BLaER1 (cell line): Measurements from ENCODE around the gene USP16.
A peak's percentile ranks its signal among the peaks of the same experiment; 100 is the strongest.

Source experiments
- H3K27ac ChIP-seq: shearing (Covaris generic); formaldehyde crosslinking; 2 replicates; pipeline ENCODE4 v1.8.1; 2022
- H3K27me3 ChIP-seq: shearing (Covaris generic); formaldehyde crosslinking; 2 replicates; pipeline ENCODE4 v1.8.1; 2022
- H3K36me3 ChIP-seq: shearing (Covaris generic); formaldehyde crosslinking; 2 replicates; pipeline ENCODE4 v1.8.1; 2022
- H3K4me1 ChIP-seq: shearing (Covaris generic); formaldehyde crosslinking; 2 replicates; pipeline ENCODE4 v1.8.1; 2022
- H3K4me2 ChIP-seq: shearing (Covaris generic); formaldehyde crosslinking; 2 replicates; pipeline ENCODE4 v1.8.1; 2022
- H3K4me3 ChIP-seq: shearing (Covaris generic); formaldehyde crosslinking; 2 replicates; pipeline ENCODE4 v1.8.1; 2022
- H3K9ac ChIP-seq: shearing (Covaris generic); formaldehyde crosslinking; 2 replicates; pipeline ENCODE4 v1.8.1; 2022
- H3K9me3 ChIP-seq: shearing (Covaris generic); formaldehyde crosslinking; 2 replicates; pipeline ENCODE4 v1.8.1; 2022
- H4K20me1 ChIP-seq: shearing (Covaris generic); formaldehyde crosslinking; 2 replicates; pipeline ENCODE4 v1.8.1; 2022
- Cebpa-rat ChIP-seq: shearing (Covaris generic); IDR thresholded peaks from 2 replicates; pipeline ENCODE4 v1.8.1; 2022

Gene USP16

DNA sequence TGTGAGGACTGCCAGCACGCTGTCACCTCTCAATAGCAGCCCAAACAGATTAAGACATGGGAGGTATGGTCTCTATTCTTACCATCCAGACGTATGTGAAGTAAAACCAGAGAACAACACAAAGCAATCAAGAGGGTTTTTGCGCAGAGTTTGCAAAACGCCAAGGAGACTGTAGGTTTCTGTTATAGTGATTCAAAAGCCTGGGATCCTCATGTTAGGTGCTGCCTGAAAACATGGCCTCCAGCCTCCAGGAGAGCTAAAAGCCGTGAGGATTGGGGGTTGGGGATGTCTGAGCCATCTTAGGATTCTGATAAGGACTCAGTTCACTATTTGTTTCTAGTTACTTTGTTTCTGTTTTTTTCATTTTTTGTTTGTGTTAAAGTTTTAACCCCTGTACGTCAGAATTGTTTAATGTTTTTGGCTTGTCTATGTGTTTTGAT is 53.2 kb downstream of the USP16 start:
- peaks cover 71% of the 10 kb centered on the region for H3K4me1 ChIP-seq
- peak overlapping the region; percentile 84 for H3K27ac ChIP-seq
- H3K27me3 ChIP-seq = no peaks in the 10 kb centered on the region
- H4K20me1 ChIP-seq = peaks cover 7% of the 10 kb centered on the region
- peak overlapping the region; percentile 79 for H3K9ac ChIP-seq
- H3K36me3 ChIP-seq = no peaks in the 10 kb centered on the region
- H3K4me3 ChIP-seq = peak overlapping the region; percentile 68
- TF ChIP-seq Cebpa-rat = no peak
- H3K9me3 ChIP-seq = no peaks in the 10 kb centered on the region; the same call in 1 of the 2 replicates
- H3K4me2 ChIP-seq = peak overlapping the region; percentile 75

DNA sequence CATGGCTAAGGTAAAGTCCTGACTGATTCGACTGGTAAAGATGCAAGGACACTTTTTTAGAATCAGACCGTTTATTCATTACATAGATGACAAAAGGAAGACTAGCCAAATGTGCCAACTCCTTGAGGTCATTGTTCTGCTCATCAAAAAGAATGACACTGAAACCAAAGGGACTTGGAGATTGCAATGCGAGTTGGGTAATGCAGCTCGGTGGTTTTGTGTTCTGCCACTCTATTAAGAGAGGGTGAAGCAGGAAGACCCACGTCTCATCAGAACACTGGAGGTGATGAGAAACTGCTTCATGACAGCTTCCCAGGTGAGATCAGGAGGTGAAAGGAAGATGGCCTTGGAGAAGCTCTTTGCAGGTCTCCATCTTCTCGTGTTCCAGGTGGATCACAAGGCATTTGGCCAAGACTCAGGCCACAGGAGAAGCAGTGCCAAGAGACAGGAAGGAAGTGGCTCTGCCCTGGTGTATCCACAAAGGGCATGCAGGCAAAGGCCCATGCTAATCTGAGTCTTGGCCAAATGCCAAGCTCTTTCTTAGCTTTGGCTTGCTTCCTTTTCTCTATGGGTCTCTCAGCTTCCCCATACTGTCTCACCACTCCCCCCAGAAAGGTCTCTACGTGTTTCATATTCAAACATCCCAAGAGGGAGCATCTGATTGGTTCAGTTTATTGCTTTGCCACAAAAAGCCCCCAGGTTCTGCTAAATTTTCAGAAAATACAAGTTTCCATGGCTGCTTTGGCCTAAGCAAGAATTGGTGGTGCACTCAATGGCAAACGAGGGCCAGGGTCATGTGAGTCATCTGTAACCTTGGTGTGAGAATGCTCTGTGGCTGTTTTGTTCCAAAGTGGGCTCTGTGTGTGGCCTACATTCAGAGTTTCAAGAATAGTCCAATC is 54.6 kb downstream of the USP16 start:
- no peaks in the 10 kb centered on the region for H4K20me1 ChIP-seq
- no peak overlapping the region for H3K4me3 ChIP-seq
- no peaks in the 10 kb centered on the region for H3K36me3 ChIP-seq
- H3K9ac ChIP-seq = no peak overlapping the region
- H3K4me1 ChIP-seq = peaks cover 68% of the 10 kb centered on the region
- H3K9me3 ChIP-seq = no peaks in the 10 kb centered on the region; the same call in 1 of the 2 replicates
- peak overlapping the region; percentile 63 for H3K27ac ChIP-seq
- H3K27me3 ChIP-seq = no peaks in the 10 kb centered on the region
- no peak for TF ChIP-seq Cebpa-rat
- H3K4me2 ChIP-seq = peak overlapping the region; percentile 70

- no peak for TF ChIP-seq Cebpa-rat
- peak overlapping the region; percentile 70 for H3K4me2 ChIP-seq
- peak overlapping the region; percentile 63 for H3K27ac ChIP-seq
Observed at GRCh38 chr21:29080454-29080941, 56.0 kb downstream of the USP16 start.

DNA sequence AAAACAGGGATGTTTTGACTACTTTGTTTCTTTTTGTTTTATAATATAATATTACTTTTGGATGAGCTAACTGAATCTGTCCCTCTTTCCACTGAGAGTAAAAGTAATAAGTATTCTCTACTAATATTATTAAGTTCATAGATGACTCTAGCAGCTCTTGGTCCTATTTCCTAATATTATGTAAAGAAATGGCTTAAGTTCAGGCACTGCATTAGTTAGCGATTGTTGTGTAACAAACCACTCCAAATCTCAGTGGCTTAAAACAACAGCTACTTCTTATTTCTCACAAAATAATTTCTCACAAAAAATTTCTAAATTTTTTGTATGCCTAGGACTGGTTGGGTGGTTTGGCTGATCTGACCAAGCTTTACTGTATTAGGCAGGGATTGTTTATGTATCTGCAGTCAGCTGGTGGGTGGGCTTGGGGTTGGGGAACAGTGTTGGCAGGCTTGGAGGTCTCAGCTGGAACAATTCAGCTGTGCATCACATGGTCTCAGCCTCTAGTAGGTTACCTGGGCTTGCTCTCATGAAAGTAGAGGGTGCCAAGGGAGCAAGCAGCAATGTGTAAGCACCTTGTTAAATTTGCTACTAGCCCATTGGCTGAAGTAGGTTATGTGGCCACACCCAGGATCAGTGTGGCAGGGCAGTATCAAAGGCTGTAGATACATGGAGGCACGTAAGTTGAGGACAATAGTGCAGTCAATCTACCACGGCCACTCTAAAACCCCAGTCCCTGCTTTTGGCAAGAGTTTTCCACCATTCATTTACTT is 57.8 kb downstream of the USP16 start:
- Histone ChIP-seq H3K9ac (no peak overlapping the region), H3K4me1 (peaks cover 49% of the 10 kb centered on the region), H3K9me3 (no peaks in the 10 kb centered on the region; the same call in 1 of the 2 replicates), H3K27ac (no peak overlapping the region), H3K4me2 (no peak overlapping the region), H3K36me3 (no peaks in the 10 kb centered on the region), H3K4me3 (no peak overlapping the region), H4K20me1 (no peaks in the 10 kb centered on the region), H3K27me3 (no peaks in the 10 kb centered on the region)
- TF ChIP-seq Cebpa-rat = no peak

More at GRCh38 chr21:29080454-29080941, 56.0 kb downstream of the USP16 start:
- Histone ChIP-seq H4K20me1 (no peaks in the 10 kb centered on the region), H3K9me3 (no peaks in the 10 kb centered on the region; the same call in 1 of the 2 replicates), H3K4me3 (peak overlapping the region; percentile 24; the same call in 1 of the 2 replicates), H3K27me3 (no peaks in the 10 kb centered on the region), H3K36me3 (no peaks in the 10 kb centered on the region), H3K4me1 (peaks cover 57% of the 10 kb centered on the region), H3K9ac (peak overlapping the region; percentile 46; the same call in 1 of the 2 replicates)

GRCh38 chr21:29083306-29083705 is 58.8 kb downstream of the USP16 start:
- Histone ChIP-seq H3K9ac (no peak overlapping the region), H3K9me3 (no peaks in the 10 kb centered on the region), H3K27ac (no peak overlapping the region), H3K4me2 (no peak overlapping the region), H4K20me1 (no peaks in the 10 kb centered on the region), H3K4me1 (peaks cover 47% of the 10 kb centered on the region), H3K36me3 (no peaks in the 10 kb centered on the region), H3K4me3 (no peak overlapping the region), H3K27me3 (no peaks in the 10 kb centered on the region)
- TF ChIP-seq Cebpa-rat = no peak

DNA sequence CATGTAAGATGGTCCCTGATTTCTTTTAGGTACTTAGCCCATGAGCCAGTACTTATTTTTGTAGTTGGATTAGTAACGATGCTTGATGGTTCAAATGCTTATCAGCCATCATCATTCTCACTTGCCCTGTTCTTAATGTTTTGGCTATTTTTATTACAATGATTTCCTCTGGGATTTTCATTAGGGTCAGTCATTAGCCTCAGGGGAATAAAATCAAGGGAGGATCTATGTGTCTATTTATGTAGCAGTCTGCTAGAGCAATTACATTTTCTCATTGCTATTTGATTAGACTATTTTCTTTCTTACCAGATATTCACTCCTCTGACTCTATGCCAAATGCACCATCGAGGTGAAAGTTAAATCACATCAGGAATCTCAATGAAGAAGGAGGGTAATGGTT is 59.9 kb downstream of the USP16 start:
- H3K27me3 ChIP-seq = no peaks in the 10 kb centered on the region
- no peak overlapping the region for H3K4me3 ChIP-seq
- H3K4me2 ChIP-seq = no peak overlapping the region
- no peaks in the 10 kb centered on the region for H4K20me1 ChIP-seq
- H3K27ac ChIP-seq = no peak overlapping the region
- H3K9me3 ChIP-seq = no peaks in the 10 kb centered on the region
- TF ChIP-seq Cebpa-rat = no peak
- no peaks in the 10 kb centered on the region for H3K36me3 ChIP-seq
- H3K4me1 ChIP-seq = peaks cover 36% of the 10 kb centered on the region
- H3K9ac ChIP-seq = no peak overlapping the region

DNA sequence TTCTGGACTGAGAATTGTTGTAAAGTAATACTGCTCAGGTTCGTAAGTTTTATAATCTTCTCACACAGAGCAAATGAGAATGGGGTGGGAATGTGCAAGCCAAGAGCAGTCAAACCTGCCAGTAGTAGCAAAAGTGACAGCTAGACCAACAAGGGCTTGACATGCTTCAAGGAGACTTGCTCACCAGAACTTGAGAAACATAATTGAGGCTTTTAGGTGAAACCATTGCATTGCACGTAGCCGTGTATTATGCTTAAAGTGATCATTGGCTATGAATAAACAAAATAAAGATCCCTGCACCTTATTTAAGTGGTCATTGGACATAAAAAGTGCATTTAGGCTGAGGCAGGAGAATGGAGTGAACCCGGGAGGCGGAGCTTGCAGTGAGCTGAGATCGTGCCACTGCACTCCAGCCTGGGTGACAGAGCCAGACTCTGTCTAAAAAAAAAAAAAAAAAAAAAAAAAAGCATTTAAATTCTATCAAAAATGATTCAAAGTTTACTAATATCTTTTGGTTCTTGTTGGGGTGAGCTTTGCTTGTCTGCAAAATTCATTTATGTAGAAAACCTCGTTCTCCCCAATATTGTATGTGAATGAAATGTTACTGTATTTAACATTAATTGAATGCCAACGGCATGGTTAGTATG is 60.8 kb downstream of the USP16 start:
- Histone ChIP-seq H4K20me1 (no peaks in the 10 kb centered on the region), H3K4me2 (no peak overlapping the region), H3K9me3 (no peaks in the 10 kb centered on the region), H3K36me3 (no peaks in the 10 kb centered on the region), H3K4me3 (no peak overlapping the region), H3K9ac (no peak overlapping the region), H3K4me1 (peaks cover 28% of the 10 kb centered on the region), H3K27ac (no peak overlapping the region), H3K27me3 (no peaks in the 10 kb centered on the region)
- TF ChIP-seq Cebpa-rat = no peak

DNA sequence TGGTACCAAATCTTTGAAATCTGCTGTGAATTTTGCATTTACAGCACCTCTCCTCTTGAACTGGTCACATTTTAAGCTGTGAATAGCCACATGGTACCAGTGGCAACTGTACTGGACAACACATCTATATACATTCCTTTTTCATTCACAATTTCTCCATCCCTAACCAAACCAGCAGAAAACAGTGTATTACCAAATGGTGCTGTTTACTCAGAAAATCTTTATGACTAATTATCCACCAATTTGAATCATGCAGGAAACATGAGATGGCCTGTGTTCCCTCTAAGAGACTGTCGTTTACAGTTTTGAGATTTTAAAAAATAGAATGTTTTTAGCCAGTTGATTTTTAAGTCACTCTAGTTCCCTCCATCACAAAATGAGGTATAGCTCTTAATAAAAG is 66.6 kb downstream of the USP16 start:
- no peak for TF ChIP-seq Cebpa-rat
- Histone ChIP-seq H3K4me3 (no peak overlapping the region), H3K4me2 (no peak overlapping the region)

More for the DNA sequence above, 66.6 kb downstream of the USP16 start:
- H3K27me3 ChIP-seq = no peaks in the 10 kb centered on the region
- peaks cover 13% of the 10 kb centered on the region for H3K4me1 ChIP-seq
- H3K9me3 ChIP-seq = no peaks in the 10 kb centered on the region
- no peak overlapping the region for H3K9ac ChIP-seq
- H3K27ac ChIP-seq = no peak overlapping the region
- H3K36me3 ChIP-seq = no peaks in the 10 kb centered on the region
- H4K20me1 ChIP-seq = no peaks in the 10 kb centered on the region
